ENCODE measurements around the gene TAS1R3. TPM values are rescaled to one million over a fixed set of nuclear protein-coding genes. Genes with fewer than 3 reads are reported as not detected.

Gene TAS1R3
- total and polyA plus RNA-seq, 2 of the 4 experiments (the other 2 are of a cell fraction) = under 0.01 to 0.05 TPM

- H3K9ac ChIP-seq (ENCODE audit: low read depth, low read length) = no peak overlapping the region
- peaks cover 10% of the 10 kb centered on the region for H3K4me1 ChIP-seq (ENCODE audit: control insufficient read depth, insufficient read depth, low read length)
- H3K14ac ChIP-seq (replicated peaks; ENCODE audit: low read depth, low read length) = no peak overlapping the region
- H3K4me3 ChIP-seq (ENCODE audit: insufficient read depth, low read depth, low read length) = no peak overlapping the region
- H4K91ac ChIP-seq (ENCODE audit: insufficient read depth, low read depth, low read length) = no peak overlapping the region
- no peak overlapping the region for H4K8ac ChIP-seq (ENCODE audit: low read depth in 2 of 2, low read length in 2 of 2)
- 83 to 100% methylated on average over 9 to 10 of the region's 10 CpGs for WGBS, 2 experiments (ENCODE audit: extremely low coverage in 2 of 2, insufficient read length in 1 of 2)
- intact Hi-C loops (cut with micrococcal nuclease) = no loop called here
- DNase-seq = no peak
- H3K4me2 ChIP-seq (ENCODE audit: low read depth, low read length) = no peak overlapping the region
- H2BK20ac ChIP-seq (ENCODE audit: low read depth, low read length) = no peak overlapping the region
- peaks cover 11% of the 10 kb centered on the region for H3K9me1 ChIP-seq (ENCODE audit: insufficient read depth, low read length)
- H2BK15ac ChIP-seq (ENCODE audit: low read depth, low read length) = no peak overlapping the region
- no peak overlapping the region for H3K56ac ChIP-seq (ENCODE audit: extremely low read depth, insufficient read depth, low read length)
- H2AK5ac ChIP-seq (ENCODE audit: low read depth, low read length) = peak overlapping the region; percentile 65; the same call in 1 of the 2 replicates
- no peak overlapping the region for H3K18ac ChIP-seq (ENCODE audit: low read depth, low read length)
- no peaks in the 10 kb centered on the region for H4K20me1 ChIP-seq (ENCODE audit: insufficient read depth, low read length)
- no peaks in the 10 kb centered on the region for H3K9me3 ChIP-seq (ENCODE audit: control insufficient read depth, insufficient read depth, low read length)
- H3K27me3 ChIP-seq (ENCODE audit: control insufficient read depth, insufficient read depth, low read length) = no peaks in the 10 kb centered on the region
- no peak overlapping the region for H4K5ac ChIP-seq (ENCODE audit: low read depth, low read length)
- H3K79me1 ChIP-seq (ENCODE audit: low read depth in 1 of 2, low read length in 2 of 2) = peaks cover under 1 to 26% of the 10 kb centered on the region in 2 experiments; a peak in 2 of 4 replicates
- no peak overlapping the region for H2BK120ac ChIP-seq (ENCODE audit: low read depth, low read length)
- H3K36me3 ChIP-seq (ENCODE audit: control insufficient read depth, insufficient read depth, low read length) = no peaks in the 10 kb centered on the region
- in situ Hi-C loops (cut with MboI; ENCODE audit: low sequenced_read_pairs) = no loop called here
- dilution Hi-C loops (cut with HindIII; ENCODE audit: low sequenced_read_pairs, unreplicated experiment) = no loop called here
- POLR2A ChIA-PET (ENCODE audit: unreplicated experiment) = no interaction called here
- ATAC-seq (ENCODE audit: low read depth) = no peak
- peak overlapping the region; percentile 49; the same call in 1 of the 2 replicates for H3K23ac ChIP-seq (ENCODE audit: low read depth, low read length)
- no peak overlapping the region for H3K4ac ChIP-seq (ENCODE audit: low read depth, low read length)
- H2BK5ac ChIP-seq (ENCODE audit: low read depth, low read length, poor library complexity, severe bottlenecking) = peak overlapping the region; percentile 45
- no peak overlapping the region for H2AFZ ChIP-seq (replicated peaks; ENCODE audit: low read length, poor library complexity)
- CTCF ChIA-PET = no interaction called here
- H2AK9ac ChIP-seq (replicated peaks; ENCODE audit: low read depth, low read length, poor library complexity) = peak overlapping the region; percentile 42
- BruUV-seq (replicated peaks) = no TSS peak
- no peak overlapping the region for H3K27ac ChIP-seq (ENCODE audit: insufficient read depth, low read length)
- TF ChIP-seq RCOR1 (IDR thresholded peaks at IDR 0.05; ENCODE audit: insufficient replicate concordance, low read length) (no peak), CEBPB (IDR thresholded peaks at IDR 0.05; ENCODE audit: low read depth, low read length) (no peak), CHD1 (IDR thresholded peaks at IDR 0.05; ENCODE audit: low read depth, low read length) (no peak), SMC3 (IDR thresholded peaks at IDR 0.05; ENCODE audit: low read depth, low read length) (no peak), MAFK (IDR thresholded peaks at IDR 0.05; ENCODE audit: low read depth, low read length) (no peak), NFE2L2 (IDR thresholded peaks at IDR 0.05; ENCODE audit: low read depth, low read length) (no peak), POLR2A (IDR thresholded peaks at IDR 0.05; ENCODE audit: low read depth, low read length) (no peak), BHLHE40 (IDR thresholded peaks at IDR 0.05; ENCODE audit: low read depth, low read length) (no peak), CTCF (conservative IDR thresholded peaks at IDR 0.05; ENCODE audit: low read depth, low read length) (no peak), MXI1 (IDR thresholded peaks at IDR 0.05; ENCODE audit: borderline replicate concordance, low read depth, low read length) (no peak), FOS (IDR thresholded peaks at IDR 0.05; ENCODE audit: low read depth, low read length) (no peak), MAZ (IDR thresholded peaks at IDR 0.05; ENCODE audit: borderline replicate concordance, low read depth, low read length) (no peak), RAD21 (IDR thresholded peaks at IDR 0.05; ENCODE audit: low read length) (no peak), ELK1 (IDR thresholded peaks at IDR 0.05; ENCODE audit: borderline replicate concordance, low read depth, low read length) (no peak), RFX5 (IDR thresholded peaks at IDR 0.05; ENCODE audit: low read depth, low read length) (no peak)
These were observed 35.0 kb downstream of the TAS1R3 start for GRCh38 chr1:1365875-1366698.
